ENCODE measurements around the gene GALNT13.
A peak's percentile ranks its signal among the peaks of the same experiment; 100 is the strongest.

The GALNT13 gene

DNA sequence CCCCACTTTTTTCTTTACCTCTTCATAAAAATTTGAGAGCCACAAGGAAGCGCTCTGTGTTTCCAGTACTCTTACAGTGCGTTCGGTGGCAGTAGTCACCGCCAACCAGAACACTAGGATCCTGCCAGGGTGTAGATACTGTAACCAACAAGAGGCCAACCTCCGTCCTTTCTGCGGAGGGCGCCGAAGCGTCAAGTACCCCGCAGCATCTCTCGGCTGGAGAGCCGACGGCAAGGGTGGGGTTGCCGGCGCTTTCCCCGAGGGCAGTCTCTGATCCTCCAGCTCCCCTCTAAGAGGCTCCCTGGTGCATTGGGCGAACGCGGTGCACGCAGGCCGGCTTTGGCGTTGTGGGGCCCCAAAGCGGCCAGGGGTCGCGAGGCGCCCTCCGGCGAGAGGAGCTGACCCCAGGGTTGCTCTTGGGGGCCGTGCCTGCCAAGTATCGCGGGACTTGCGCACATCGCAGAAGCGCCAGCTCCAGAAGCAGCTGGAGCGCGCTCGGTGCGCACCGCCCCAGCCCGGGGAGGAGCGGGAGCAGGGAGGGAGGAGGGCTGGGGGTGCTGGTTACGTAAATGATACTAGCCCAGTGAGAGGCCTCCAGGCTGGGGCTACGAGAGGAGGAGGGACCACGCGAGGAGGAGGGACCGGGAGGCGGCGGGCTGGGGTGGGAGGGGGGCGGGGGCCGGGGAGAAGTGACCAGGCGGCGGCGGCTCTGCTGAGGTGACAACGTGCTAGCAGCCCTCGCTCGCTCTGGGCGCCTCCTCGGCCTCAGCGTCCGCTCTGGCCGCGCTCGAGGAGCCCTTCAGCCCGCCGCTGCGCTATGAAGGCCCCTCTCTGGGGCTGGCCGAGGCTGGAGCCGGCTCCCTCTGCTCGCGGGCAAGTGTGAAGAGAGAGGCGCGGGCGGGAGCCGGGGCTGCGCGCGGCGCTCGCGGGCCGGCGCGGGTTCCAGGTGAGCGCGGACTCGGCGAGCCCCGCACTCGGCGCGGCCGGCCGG is at the start of gene GALNT13:
Gene GALNT13 (plus strand): TSS at position 692 of the 991 bp plus-strand sequence.
- peak; percentile 27 for DNase-seq (ENCODE audit: low read depth)

GRCh38 chr2:153823880-153824279 is 47.8 kb upstream of the GALNT13 start:
- DNase-seq (ENCODE audit: low read depth) = no peak

GRCh38 chr2:153828335-153828734 is 43.4 kb upstream of the GALNT13 start:
- DNase-seq (ENCODE audit: low read depth) = no peak

DNA sequence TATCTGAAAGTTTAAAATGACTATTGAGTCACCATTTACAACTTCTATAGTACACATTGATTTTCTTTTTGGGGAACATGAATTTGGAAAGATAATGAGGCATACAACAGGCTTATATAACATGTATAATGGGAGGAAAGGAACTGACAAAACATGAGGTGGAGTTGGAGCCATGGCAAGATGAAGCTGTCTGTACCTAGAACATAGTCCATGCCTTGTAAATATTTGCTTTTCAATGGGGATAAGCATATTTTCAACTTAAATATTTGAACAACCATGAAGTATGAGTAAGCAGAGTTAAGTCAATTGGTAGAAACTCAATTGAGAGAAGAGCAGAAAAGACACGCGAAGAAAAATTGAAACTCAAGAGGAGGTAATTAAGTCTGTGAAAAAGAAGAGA is 37.1 kb upstream of the GALNT13 start:
- DNase-seq (ENCODE audit: low read depth) = no peak

- no peak for DNase-seq (ENCODE audit: low read depth)
Measured at GRCh38 chr2:153858250-153858649, 13.5 kb upstream of the GALNT13 start.

GRCh38 chr2:153864022-153864421 is 7.7 kb upstream of the GALNT13 start:
- no peak for DNase-seq (ENCODE audit: low read depth)

DNA sequence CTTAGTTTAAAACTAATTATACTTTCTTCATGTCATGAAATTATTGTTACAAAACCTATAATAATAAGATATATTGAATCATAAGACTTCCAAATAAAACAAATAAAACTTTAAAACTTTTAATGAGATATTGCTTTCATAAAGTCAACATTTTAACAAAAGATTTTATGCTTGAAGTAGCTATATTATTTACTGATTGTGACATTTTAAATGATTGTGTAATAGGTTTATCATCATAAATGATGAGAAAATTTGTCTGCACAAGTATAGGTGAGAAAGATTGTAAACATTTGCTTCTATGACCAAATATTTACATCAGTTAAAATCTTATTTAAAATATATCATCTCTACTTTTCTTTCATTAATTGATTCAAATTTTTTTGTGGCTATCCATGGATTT is 5.1 kb upstream of the GALNT13 start:
- no peak for DNase-seq (ENCODE audit: low read depth)

- no peak for DNase-seq (ENCODE audit: low read depth)
Measured at GRCh38 chr2:153870308-153870707, 1.4 kb upstream of the GALNT13 start.

DNA sequence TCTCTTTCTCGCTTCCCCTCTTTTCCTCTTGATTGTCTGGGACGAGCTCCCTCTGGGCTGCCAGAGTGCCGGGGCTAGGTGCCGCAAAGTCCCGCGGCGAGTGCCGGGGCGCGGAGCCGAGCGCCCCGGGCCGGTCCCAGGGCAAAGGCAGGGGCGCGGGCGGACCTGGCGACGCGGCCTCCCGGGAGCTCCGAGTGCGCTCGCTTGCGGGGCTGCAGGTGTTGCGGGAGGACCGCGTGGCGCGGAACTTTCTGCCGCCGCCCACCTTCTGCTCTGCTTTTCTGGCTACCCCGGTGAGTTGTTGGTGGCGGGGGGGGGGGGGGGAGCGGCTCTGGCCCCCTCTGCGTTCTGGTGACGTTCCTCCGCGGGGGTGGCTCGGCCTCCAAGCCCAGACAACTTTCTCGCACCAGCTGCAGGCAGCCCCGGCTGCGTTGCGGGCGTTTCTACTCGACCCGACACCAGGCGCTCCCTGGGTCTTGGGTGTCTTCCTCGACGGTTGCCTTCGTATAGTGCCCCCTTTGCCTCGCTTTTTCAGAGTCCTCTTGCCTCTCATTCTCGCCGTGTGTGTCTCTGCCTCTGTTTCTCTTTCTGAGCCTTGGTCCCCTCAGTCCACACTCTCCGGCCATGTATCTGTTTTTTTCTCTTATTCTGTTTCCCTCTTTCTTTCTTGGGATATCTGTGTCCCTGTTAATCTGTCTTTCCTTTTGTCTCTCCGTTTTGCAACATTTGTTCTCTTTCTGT is 759 bp downstream of the GALNT13 start:
- DNase-seq (ENCODE audit: low read depth) = no peak

GRCh38 chr2:153873052-153874048 is 1.6 kb downstream of the GALNT13 start:
- no peak for DNase-seq (ENCODE audit: low read depth)

DNA sequence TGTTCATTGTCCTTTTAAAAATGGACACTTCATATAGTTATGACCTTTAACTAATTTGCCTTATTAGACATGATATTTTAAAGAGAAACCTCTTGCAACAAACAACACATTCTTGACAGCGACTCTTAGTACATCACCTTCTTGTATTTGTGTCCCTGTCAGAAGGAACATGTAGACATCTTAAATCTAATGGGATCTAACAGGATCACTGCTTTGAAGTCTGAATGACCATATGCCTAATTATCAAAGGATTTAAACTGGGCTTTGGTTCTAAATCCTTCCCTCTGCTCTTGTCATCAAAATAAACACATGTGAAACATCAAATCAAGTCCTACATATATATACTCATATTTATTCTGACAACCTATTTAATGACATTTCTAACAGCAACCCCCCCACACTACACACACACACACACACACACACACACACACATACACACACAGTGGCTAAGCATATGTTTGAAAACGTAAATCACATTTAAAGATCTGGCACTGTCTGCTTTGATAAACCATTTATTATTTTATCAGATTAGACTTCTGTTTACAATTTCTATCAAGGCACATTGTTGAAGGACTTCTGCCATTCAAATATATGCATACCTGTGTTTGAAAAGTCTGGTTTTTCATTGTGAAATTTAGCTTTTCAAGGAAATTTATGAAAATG is 4.2 kb downstream of the GALNT13 start:
- DNase-seq (ENCODE audit: low read depth) = no peak

- DNase-seq (ENCODE audit: low read depth) = no peak
Measured at GRCh38 chr2:153880926-153881325, 9.2 kb downstream of the GALNT13 start.

DNA sequence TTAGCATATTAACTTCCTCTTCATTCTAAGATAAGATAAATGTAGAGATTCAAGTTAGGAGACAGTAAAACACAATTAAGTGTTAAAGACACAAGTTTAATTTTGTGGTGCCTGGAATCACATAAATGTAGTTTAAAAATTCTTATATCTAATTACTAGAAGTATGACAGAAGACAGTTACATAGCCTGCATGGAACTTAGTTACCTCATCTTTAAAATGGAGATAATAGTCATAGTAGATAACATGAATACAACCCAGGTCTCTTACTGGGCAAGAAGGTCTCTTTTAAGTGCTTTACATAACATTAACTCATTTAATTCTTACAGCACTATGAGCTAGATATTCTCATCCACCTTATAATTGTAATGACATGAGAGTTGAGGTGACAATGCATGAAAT is 15.1 kb downstream of the GALNT13 start:
- DNase-seq (ENCODE audit: low read depth) = no peak

DNA sequence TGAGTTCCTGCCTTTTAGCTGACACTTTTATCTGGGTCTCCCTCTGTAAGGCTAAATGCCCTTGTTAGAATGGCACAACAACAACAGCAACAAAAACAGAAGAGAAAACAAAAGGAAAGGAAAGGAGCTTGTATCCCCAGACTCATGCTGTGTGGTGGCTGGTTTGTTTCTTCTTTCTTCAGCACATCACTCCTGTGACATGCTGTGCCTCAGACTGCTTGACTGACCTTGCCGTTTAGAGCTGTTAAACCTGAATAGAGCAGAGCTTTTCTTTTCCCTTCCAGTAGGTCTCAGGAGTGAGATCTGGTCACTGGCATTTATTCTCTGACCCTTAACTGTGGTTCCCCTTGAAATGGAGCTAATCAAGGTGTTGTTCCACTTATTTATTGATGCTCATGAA is 18.9 kb downstream of the GALNT13 start:
- no peak for DNase-seq (ENCODE audit: low read depth)

DNA sequence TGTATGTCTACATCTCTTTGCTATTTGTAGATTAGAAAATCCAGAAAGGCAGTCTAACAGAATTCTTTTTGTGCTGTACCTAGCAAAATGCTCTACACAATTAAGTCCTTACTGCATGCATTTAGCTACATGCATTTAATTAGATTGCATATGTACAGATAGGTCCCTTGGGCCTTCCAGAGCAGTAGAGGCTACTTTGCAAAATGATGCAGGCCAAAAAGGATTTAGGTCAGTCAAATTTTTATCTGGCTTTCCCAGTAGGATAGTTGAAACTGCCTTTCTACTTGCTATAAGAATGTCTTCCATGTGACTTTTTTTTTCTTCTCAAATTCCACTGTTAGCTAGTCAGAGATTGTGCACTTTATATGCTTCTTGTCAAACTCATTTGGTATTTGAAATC is 19.3 kb downstream of the GALNT13 start:
- no peak for DNase-seq (ENCODE audit: low read depth)

GRCh38 chr2:153912798-153913396 is 41.2 kb downstream of the GALNT13 start:
- DNase-seq (ENCODE audit: low read depth) = no peak

DNA sequence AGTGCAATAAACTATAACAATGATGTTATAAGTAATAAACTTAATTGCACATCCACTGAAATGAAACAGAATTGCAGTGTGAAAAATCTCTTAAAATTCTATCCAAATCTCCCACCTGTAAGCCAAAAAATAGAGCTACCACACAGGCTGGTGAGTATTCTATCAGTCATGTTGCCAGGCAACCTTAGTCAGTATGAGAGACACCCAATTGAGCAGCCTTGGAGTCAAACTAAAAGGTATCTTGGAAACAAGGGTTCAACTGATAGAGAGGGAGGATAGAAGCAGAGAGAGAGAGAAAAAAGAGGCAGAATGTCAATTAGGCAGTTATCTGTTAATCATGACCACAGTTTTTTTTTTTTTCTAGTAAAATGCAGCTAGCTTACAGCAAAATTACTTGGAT is 45.8 kb downstream of the GALNT13 start:
- DNase-seq (ENCODE audit: low read depth) = no peak

GRCh38 chr2:153935511-153935910 is 63.8 kb downstream of the GALNT13 start:
- DNase-seq (ENCODE audit: low read depth) = no peak

DNA sequence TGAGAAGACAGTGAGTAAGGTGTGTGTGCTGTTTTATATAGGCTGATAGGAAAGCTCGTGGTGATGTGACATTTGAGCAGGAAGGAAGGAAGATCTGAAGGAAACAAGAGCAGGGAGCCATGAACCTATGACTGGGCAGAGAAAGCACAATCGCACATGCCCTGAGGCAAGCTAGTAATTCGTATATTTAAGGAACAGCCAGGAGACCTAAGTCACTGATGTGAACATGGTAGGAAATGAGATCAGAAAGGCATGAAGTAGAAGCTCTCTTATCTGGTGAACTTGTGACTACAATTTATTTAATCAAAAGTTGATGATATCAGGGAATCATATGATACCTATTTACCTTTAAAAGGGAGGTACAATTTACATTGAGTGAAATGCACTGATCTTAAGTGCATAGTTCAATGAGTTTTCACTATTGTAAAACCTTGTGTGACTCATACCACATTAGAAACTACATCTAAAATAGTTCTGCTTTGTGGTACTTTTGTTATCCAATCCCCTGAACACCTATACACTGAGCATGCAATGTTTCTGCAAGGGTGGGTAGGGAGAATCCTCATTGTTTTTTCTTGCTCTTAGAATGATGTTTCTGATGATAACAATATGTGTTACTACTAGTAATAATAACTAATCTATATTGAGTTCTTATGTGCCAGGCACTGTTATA is 67.5 kb downstream of the GALNT13 start:
- no peak for DNase-seq (ENCODE audit: low read depth)

GRCh38 chr2:153940511-153940910 is 68.8 kb downstream of the GALNT13 start:
- DNase-seq (ENCODE audit: low read depth) = peak; percentile 1
